ENCODE measurements around the gene LGMN.
"Not testable (repeated sequence)": the region's sequence is repeated elsewhere in the genome, so short reads cannot be mapped to it uniquely, and the experiment has no call there.

LGMN gene

DNA sequence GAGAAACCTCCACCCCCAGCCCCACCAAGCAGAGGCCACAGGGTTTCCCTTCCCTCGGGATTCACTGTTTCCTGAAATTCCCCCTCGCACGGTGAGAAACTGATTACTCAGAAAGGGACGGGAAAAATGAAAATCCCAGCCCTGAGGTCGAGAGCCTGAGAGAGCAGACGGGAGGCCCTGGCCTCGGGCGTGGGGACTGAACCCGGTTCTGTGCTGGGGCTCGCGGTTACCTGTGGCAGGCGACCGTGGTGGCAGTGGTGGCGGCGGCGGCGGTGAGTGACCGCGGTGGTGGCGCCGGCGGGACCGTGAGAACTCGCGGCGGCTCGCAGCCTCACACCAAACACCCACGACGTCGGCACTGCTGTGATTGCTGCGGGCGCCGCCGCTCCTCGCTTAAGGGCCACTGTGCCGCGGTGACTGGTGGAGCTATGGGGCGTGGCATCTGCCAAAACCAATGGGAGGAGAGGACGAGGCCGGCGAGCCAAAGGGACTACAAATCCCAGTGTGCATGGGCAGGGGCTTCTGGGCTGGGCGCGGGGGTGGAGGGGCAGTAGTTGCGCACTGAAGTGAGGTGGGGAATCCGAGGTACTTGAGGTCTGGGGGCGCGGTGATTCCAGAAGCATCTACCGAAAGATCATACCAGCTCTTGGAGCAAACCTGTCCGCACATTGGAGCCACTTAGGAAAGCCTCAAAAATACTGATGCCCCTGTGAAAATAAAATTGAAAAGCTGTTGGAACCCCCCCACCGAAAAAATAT lies at the start of gene LGMN:
Gene LGMN, minus strand, starts transcription at position 369 of the 758 bp plus-strand sequence. CDS start 15,841 bp downstream, outside the sequence.
- peak; percentile 59 to 75 (median 72) for DNase-seq (ENCODE audit: low read depth in 2 of 3, low spot score in 1 of 3)

- no peak for DNase-seq (ENCODE audit: low read depth in 2 of 3, low spot score in 1 of 3)
Measured at GRCh38 chr14:92794961-92795360, 46.5 kb upstream of the LGMN start.

DNA sequence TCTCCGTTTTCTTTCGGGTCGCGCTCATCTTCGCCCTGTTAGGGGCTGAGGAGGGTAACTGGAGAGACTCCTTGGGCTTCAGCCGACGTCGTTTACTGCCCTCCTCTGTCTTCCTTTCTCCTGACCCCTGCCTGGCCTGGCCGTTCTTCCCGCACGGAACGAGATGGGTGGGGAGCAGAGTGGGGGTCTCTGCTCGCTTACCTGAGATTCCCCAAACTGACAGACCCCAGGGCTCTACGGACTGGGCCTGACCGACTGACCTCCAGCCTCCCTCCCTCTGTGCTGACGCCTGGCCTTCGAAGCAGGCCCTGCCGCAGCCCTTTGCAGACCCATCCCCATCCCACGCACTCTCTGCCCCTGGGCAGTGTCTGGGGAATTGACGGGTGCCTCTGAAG lies 46.1 kb upstream of the LGMN start:
- peak in 1 of 3 donors; percentile 13 for DNase-seq (ENCODE audit: low read depth in 2 of 3, low spot score in 1 of 3)

- DNase-seq (ENCODE audit: low read depth in 2 of 3, low spot score in 1 of 3): peak; percentile 95 to 96 (median 96)
Measured at GRCh38 chr14:92793709-92794546, 45.5 kb upstream of the LGMN start, which contains the start of gene GOLGA5. GOLGA5 (plus strand) TSS chr14:92794305; CDS start chr14:92797438, 3,133 bp downstream.

DNA sequence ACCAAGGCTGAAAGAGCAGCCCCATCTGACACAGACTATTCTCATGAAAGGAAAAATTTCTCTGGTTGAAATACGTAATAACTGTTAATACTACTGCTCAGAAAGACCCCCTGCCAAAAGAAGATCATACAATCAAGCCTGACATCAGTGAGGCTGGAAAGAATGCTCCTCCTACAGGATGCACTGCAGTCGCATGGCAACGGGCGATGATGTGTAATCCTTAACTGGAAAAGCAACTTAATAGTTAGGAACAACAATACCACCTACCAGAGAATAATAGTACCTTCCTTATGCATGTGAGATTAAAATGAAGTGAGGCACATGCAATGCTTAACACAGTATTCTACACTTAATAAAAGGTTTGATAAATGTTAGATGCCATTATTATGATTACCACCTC lies 44.5 kb upstream of the LGMN start:
- no peak for DNase-seq (ENCODE audit: low read depth in 2 of 3, low spot score in 1 of 3)

- no peak for DNase-seq (ENCODE audit: low read depth in 2 of 3, low spot score in 1 of 3)
Measured at GRCh38 chr14:92789457-92790089, 41.1 kb upstream of the LGMN start.

GRCh38 chr14:92787554-92787953 lies 39.1 kb upstream of the LGMN start:
- no peak for DNase-seq (ENCODE audit: low read depth in 2 of 3, low spot score in 1 of 3)

GRCh38 chr14:92786427-92786756 lies 38.0 kb upstream of the LGMN start:
- DNase-seq (ENCODE audit: low read depth in 2 of 3, low spot score in 1 of 3): no peak

- DNase-seq (ENCODE audit: low read depth in 2 of 3, low spot score in 1 of 3): no peak
Measured at GRCh38 chr14:92785667-92786426, 37.4 kb upstream of the LGMN start.

GRCh38 chr14:92783813-92784431 lies 35.5 kb upstream of the LGMN start:
- DNase-seq (ENCODE audit: low read depth in 2 of 3, low spot score in 1 of 3): peak in 1 of 3 donors; percentile 44

DNA sequence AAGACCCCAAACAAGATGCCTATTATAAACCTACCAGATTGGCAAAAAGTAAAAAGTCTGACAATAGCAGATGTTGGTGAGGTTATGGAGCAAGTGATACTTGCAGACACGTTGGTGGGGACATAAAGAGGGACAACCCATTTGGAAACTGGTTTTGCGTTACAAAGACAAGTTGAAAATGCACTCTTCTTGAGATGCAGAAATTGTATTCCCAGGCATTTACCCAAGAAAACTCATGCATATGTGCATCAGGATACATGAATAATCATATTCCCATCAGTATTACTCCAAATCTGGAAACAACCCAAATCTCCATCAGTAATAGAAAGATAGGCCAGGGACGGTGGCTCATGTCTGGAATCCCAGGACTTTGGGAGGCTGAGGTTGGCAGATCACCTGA lies 32.9 kb upstream of the LGMN start:
- DNase-seq (ENCODE audit: low read depth in 2 of 3, low spot score in 1 of 3): no peak

DNA sequence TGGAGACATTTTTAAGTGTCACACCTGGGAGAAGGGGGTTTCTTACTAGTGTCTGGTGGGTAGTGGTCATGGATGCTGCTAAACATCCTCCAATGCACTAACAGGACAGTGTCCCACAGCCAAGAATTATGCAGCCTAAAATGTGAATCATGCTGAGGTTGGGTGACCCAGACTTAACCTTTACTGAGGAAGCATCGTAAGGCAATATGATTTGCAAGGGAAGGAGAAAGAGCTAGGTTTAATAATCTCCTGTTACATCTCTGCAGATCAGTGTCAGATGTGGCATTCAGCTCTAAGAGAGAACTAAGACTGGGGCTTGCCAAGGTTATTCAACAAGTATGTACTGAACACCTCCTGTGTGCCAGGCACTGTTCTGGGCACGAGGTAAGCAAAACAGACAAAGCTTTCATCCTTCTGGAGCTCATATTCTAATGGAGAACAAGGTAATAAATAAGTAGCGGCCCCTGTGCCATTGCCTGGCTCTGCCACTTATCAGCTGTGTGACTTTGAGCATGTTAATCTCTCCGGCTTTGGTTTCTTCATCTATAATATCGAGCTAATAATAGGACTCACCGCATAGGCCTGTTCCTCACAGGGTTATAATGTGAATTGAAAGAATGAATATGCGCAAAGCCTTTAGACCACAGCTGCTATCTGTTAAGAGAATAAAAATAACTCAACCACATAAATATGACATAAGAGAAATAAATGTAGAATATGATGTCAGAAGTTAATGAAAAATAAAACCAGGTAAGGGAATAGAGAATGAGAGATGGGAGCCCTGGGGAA lies 32.2 kb upstream of the LGMN start:
- no peak for DNase-seq (ENCODE audit: low read depth in 2 of 3, low spot score in 1 of 3)

DNA sequence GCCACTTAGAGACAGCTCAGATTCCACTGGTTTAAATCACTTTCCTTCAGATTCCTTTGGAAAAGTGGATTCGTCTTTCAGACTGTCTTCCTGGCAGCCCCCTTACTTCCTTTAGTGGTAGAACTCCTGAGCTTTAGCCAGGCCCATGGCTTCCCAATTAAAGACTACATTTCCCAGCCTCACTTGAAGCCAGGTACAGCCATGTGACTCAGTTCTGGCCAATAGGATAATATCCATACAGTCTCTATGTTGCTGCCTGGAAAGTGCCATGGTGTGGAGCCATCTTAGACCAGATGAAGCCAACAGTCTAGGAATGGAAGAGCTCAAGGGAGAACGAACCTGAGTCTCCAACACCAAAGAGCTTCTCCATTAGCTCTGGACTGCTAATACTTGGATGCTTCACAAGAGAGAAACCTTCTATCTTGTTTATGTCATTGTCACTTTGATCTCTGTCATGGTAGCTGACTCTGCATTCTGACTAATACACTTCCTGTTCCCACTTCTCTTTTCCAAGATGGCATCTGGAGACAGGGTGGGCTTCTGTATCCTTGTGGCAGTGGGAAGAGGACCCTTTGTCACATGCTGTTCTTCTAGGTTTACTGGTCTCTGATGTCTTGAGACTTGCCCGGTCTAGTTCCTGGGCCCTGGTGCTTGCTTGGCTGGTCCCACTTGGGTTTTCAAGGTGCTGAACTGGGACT lies 30.6 kb upstream of the LGMN start:
- not testable (repeated sequence) for DNase-seq (ENCODE audit: low read depth in 2 of 3, low spot score in 1 of 3)

- DNase-seq (ENCODE audit: low read depth in 2 of 3, low spot score in 1 of 3): not testable (repeated sequence)
Measured at GRCh38 chr14:92775292-92775691, 26.9 kb upstream of the LGMN start.

DNA sequence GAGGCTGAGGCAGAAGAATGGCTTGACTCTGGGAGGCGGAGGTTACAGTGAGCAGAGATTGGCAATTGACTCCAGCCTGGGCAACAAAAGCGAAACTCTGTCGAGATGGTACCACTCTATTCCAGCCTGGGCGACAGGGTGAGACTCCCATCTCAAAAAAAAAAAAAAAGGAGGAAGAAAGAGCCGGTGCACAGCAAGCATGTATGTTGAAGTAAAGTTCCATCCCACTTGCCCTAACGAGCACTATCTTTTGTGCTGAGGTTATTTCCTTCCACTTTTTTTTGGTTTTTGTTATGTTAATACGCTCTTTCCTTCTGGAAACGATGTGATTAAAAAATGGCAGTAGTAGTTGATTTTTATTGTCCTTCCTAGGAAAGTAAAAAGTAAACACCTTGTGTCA lies 26.1 kb upstream of the LGMN start:
- no peak for DNase-seq (ENCODE audit: low read depth in 2 of 3, low spot score in 1 of 3)

DNA sequence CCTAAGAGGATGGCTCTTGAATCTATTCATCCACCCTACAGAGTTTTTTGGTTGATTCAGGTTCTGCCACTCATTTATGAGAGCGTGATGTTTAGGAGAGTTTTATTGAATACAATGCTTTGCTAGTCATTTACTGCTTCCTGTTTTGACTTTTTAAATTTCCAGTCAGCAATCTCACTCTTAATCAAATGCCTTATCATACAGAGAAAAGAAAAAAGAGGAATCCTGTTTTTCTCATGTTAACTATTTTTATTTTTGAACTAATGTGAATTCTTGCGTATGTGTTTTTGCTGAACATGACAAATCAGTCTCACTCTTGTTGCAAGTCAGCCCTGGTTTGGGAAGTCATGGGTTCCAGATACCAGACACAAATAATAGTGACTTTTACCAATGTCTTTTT lies 22.1 kb upstream of the LGMN start:
- DNase-seq (ENCODE audit: low read depth in 2 of 3, low spot score in 1 of 3): no peak

- DNase-seq (ENCODE audit: low read depth in 2 of 3, low spot score in 1 of 3): no peak
Measured at GRCh38 chr14:92768795-92769194, 20.4 kb upstream of the LGMN start.

DNA sequence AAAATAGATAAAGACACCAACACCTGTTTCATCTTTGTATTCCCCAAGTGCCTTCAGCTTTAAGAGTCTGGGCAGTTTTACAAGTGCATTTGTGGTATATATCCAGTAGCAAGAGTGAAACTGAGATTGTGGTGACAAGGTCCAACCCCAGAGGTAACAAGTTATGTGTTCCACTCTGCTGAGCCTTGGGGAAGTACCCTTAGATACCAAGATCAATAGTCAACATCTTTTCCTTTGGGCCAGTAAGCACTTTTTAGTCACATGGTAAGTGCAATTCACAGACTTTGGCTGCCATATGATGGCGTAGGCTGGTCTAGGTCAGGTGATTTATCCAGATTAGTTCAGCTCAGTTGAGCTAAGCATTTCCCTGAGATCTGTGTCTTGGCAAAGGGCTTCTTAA lies 19.8 kb upstream of the LGMN start:
- DNase-seq (ENCODE audit: low read depth in 2 of 3, low spot score in 1 of 3): peak in 1 of 3 donors; percentile 26

All from stimulated activated CD4-positive, alpha-beta T cell treated with anti-CD3 and anti-CD28 coated beads, Interleukin-12 subunit alpha, Interleukin-12 subunit beta, amount 100 ng/mL, for 48 hours (primary cell).